BJ (cell line): ENCODE measurements around the gene CD7. TPM values are rescaled to one million over a fixed set of nuclear protein-coding genes. Genes with fewer than 3 reads are reported as not detected.

ENCODE experiments used
- CTCF ChIA-PET: fragments of 350-600 bp; formaldehyde crosslinking; extraction: SDS; loops from one replicate; lab custom pipeline; 2021; ENCODE audit warnings: antibody characterized with exemption, inconsistent platforms; lab: Yijun Ruan, JAX
- POLR2A ChIA-PET: fragments of 300-600 bp; sonication (Branson Sonifier 250); formaldehyde crosslinking; extraction: SDS; loops from one replicate; lab custom pipeline; 2021; ENCODE audit warnings: antibody characterized with exemption; lab: Charles Lee
- DNase-seq: peaks from one replicate; pipeline ENCODE4 v3.0.0-alpha.2; 2011; ENCODE audit warnings: low read depth
- H3K27me3 ChIP-seq: 2 replicates; pipeline ENCODE4 v1.6.0; 2011; ENCODE audit warnings: low read length; ENCODE audit not compliant: control insufficient read depth, insufficient read depth
- H3K36me3 ChIP-seq: 2 replicates; pipeline ENCODE4 v1.5.1; 2011; ENCODE audit warnings: low read length; ENCODE audit not compliant: control insufficient read depth, insufficient read depth
- H3K4me3 ChIP-seq: 2 replicates; pipeline ENCODE4 v1.5.1; 2011; ENCODE audit warnings: low read depth, mild to moderate bottlenecking, control low read depth, low read length
- CTCF ChIP-seq: IDR thresholded peaks from 2 replicates; pipeline ENCODE4 v1.5.1; 2011; ENCODE audit warnings: low read depth, mild to moderate bottlenecking, control low read depth, inconsistent platforms, low read length, moderate library complexity; ENCODE audit not compliant: insufficient read depth
- polyA plus RNA-seq: library from polyadenylated mRNA; depleted of rRNA; stranded (reverse); fragments of >200 nt; gene quantifications from 2 replicates; pipeline ENCODE4 v1.2.3, GENCODE V29; 2011

The CD7 gene
- polyA plus RNA-seq, 1 experiment = 0.22 TPM

GRCh38 chr17:82283208-82283749 lies 34.1 kb downstream of the CD7 start:
- POLR2A ChIA-PET = interaction anchor here (0.6 kb wide), 1 partner anchor 9 kb away, joined by 4 read pairs; no protein-coding TSS in a partner anchor
- H3K27me3 ChIP-seq = no peaks in the 10 kb centered on the region
- H3K36me3 ChIP-seq = no peaks in the 10 kb centered on the region
- H3K4me3 ChIP-seq = no peak overlapping the region
- no peak for TF ChIP-seq CTCF
- CTCF ChIA-PET = interaction anchor here (0.6 kb wide), 1 partner anchor 249 kb away, joined by 3 read pairs; no protein-coding TSS in a partner anchor
- peak; percentile 39 for DNase-seq

- ChIA-PET CTCF (interaction anchor here (0.9 kb wide), 1 partner anchor 68 kb away, joined by 3 read pairs; no protein-coding TSS in a partner anchor), POLR2A (no interaction called here)
- no peak for DNase-seq
- TF ChIP-seq CTCF = no peak
- H3K4me3 ChIP-seq = no peak overlapping the region
- no peaks in the 10 kb centered on the region for H3K27me3 ChIP-seq
- no peaks in the 10 kb centered on the region for H3K36me3 ChIP-seq
Measured at GRCh38 chr17:82282239-82283207, 34.9 kb downstream of the CD7 start.

GRCh38 chr17:82281502-82282238 lies 35.7 kb downstream of the CD7 start:
- ChIA-PET POLR2A (no interaction called here), CTCF (interaction anchor here (0.7 kb wide), 1 partner anchor 11 kb away, joined by 3 read pairs; no protein-coding TSS in a partner anchor)
- Histone ChIP-seq H3K4me3 (no peak overlapping the region), H3K36me3 (no peaks in the 10 kb centered on the region), H3K27me3 (no peaks in the 10 kb centered on the region)
- no peak for TF ChIP-seq CTCF
- no peak for DNase-seq

GRCh38 chr17:82281076-82281475 lies 36.3 kb downstream of the CD7 start:
- CTCF ChIA-PET = interaction anchor here (0.7 kb wide), 1 partner anchor 11 kb away, joined by 3 read pairs; no protein-coding TSS in a partner anchor

More at GRCh38 chr17:82281076-82281475, 36.3 kb downstream of the CD7 start:
- DNase-seq = no peak
- POLR2A ChIA-PET = no interaction called here
- H3K27me3 ChIP-seq = no peaks in the 10 kb centered on the region
- no peak overlapping the region for H3K4me3 ChIP-seq
- TF ChIP-seq CTCF = no peak
- no peaks in the 10 kb centered on the region for H3K36me3 ChIP-seq
